HG02798 (cell line): ENCODE measurements around the gene MEF2C.
"Not testable (repeated sequence)": the region's sequence is repeated elsewhere in the genome, so short reads cannot be mapped to it uniquely, and the experiment has no call there.

ENCODE experiments used
- ATAC-seq: cut with Tn5 transposase; IDR thresholded peaks from one replicate; pipeline ENCODE4 v1.9.1; 2021; ENCODE audit warnings: mild to moderate bottlenecking; ENCODE audit not compliant: unreplicated experiment, poor library complexity

MEF2C gene

GRCh38 chr5:88813244-88813643 is 69.7 kb downstream of the MEF2C start:
- peak; percentile 29 for ATAC-seq

DNA sequence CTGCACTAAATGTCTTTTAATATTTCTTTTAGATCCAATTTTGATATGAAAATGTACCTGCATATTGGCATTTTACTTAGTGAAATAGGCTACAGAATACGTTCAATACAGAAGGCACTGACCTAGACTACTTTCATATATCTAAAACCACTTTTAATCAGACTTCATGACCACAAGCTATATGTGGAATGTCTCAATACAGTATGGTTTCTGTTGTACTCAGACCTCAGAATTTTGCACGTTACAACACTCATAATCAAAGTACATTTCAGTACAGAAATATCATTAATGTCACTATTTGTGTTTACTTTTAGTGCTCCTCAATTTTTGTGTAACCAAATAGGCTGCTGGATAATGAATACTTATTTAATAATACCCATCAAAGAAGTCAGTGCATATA is 74.8 kb downstream of the MEF2C start:
- ATAC-seq = peak; percentile 70

DNA sequence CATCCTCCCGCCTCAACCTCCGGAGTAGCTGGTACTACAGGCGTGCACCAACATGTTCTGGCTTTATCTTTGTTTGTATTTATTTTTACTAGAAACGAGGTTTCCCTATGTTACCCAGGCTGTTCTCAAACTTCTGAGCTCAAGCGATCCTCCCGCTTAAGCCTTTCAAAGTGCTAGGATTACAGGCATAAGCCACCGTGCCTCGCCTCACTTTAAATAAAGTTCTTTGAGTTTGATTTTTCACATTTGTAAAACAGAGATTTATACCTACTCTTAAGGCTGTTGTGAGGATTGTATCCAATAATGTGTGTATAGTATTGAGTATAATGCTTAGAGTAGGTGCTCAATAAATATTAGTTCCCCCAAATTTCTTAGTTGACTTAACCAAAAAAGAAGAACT is 75.7 kb downstream of the MEF2C start:
- ATAC-seq = no peak

- no peak for ATAC-seq
Observed at GRCh38 chr5:88806338-88806737, 76.6 kb downstream of the MEF2C start.

DNA sequence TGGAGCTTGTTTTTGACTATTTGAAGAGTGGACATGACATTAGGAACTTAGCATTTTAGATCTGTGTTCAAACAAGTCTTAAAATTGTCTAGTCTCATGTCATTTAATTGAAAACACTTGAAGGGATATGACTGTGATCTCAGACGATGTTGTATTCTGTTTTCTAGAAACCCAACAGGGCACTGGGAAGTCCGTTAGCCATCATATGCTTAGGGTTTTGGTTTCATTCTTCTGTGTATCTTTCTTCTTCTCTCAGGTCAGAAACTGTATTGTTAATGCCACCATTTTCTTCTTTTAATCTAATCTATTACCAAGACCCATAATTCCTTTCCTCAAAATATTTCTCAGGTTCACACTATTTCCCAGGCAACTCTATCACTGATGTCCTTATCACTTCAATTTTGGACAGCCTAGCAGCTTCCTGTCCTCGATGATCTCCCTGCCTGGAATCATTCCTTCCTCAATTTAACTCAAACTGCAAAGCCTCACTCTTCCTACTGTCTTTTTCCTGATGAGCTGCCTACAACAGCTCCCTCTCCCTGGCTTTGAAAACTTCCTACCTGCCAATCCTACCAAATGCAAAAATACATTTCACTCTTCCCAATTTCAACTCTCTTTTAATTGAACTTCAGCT is 77.7 kb downstream of the MEF2C start:
- peak; percentile 68 for ATAC-seq

DNA sequence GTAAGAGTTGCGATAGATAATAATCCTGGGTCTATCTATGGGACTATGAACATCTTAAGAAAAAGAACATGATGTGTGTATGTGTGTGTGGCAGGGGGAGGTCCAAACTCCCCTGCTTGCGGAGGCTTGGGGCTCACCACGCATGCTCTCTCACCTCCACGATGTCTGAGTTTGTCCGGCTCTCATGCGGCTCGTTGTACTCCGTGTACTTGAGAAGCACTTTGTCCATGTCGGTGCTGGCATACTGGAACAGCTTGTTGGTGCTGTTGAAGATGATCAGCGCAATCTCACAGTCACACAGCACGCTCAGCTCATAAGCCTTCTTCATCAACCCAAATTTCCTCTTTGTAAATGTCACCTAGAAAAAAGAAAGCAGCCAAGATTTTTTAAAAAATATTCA is 78.5 kb downstream of the MEF2C start:
- ATAC-seq = no peak

- no peak for ATAC-seq
Observed at GRCh38 chr5:88803309-88803708, 79.7 kb downstream of the MEF2C start.

GRCh38 chr5:88799938-88800535 is 82.9 kb downstream of the MEF2C start:
- no peak for ATAC-seq

- not testable (repeated sequence) for ATAC-seq
Observed at GRCh38 chr5:88798933-88799332, 84.1 kb downstream of the MEF2C start.

DNA sequence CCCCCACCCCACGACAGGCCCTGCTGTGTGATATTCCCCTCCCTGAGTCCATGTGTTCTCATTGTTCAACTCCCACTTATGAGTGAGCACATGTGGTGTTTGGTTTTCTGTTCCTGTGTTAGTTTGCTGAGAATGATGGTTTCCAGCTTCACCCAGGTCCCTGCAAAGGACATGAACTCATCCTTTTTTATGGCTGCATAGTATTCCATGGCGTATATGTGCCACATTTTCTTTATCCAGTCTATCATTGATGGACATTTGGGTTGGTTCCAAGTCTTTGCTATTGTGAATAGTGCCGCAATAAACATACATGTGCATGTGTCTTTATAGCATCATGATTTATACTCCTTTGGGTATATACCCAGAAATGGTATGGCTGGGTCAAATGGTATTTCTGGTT is 89.2 kb downstream of the MEF2C start:
- ATAC-seq = not testable (repeated sequence)

DNA sequence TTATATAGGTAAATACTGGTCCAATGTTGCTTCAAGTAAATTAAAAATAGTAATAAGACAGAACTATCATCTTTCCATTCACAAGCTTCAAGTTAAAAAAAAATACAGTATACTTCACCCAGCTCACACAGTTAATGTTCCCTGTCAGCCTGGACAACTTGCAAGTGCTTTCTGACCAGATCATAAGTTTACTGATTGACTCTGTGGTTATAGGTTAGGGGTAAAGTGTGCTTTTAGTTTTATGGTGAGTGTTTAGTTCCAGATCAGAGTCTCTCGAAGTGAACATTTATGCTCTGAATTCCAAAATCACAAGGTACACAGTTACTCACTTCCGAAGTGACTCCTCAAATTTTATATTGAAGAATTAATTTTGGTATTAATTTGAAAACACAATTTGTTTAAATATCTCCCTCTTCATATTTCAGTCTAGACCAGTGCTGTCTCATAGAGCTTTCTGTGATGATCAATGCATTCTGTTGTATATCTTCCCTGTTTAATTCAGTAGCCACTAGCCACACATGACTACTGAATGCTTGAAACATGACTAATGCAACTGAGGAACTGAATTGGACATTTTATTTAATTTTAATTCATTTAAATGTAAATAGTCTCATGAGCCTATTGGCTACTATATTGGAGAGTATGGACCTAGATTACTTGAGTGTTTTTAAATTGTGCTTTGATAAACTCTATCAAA is 90.7 kb downstream of the MEF2C start:
- peak; percentile 89 for ATAC-seq

- no peak for ATAC-seq
Observed at GRCh38 chr5:88787856-88788255, 95.1 kb downstream of the MEF2C start.

DNA sequence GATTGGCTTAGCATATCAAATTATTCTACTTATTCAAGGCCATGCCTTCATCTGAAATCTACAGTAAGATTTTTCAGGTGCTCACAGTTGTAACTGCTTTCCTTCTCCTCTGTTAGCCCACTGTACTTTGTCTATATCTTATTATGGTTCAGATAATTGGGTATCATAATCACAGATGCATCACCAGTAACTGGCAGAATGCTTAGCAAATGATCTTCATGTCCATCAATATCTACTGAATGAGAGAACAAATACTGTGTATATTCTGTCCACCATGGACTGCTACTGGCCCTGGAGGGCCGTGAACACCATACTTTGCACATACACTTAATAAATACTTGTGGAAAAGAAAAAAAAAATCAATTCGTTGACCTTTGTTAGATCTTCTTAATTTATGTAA is 96.2 kb downstream of the MEF2C start:
- ATAC-seq = no peak

- ATAC-seq = peak; percentile 66
Observed at GRCh38 chr5:88785746-88786565, 97.0 kb downstream of the MEF2C start.

DNA sequence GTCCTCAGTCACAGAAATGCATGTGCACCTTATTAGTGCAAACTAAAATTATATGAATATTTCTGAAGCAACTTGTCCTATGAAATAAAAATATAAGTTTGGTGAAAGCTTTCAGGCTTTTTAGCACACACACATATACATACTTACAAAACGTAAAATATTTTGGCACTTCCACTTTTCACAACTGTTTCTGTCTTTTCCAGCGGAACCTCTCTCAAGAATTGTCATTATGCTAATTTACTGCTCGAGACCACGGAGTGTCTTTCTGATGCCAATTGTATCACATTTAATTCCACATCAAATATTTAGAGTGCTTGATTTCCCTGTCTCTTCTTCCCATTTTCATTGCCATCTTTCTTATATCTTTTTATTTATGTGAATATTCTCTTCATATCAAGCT is 100.4 kb downstream of the MEF2C start:
- ATAC-seq = no peak

- ATAC-seq = no peak
Observed at GRCh38 chr5:88780736-88781135, 102.2 kb downstream of the MEF2C start.

- no peak for ATAC-seq
Observed at GRCh38 chr5:88778736-88779135, 104.2 kb downstream of the MEF2C start.

DNA sequence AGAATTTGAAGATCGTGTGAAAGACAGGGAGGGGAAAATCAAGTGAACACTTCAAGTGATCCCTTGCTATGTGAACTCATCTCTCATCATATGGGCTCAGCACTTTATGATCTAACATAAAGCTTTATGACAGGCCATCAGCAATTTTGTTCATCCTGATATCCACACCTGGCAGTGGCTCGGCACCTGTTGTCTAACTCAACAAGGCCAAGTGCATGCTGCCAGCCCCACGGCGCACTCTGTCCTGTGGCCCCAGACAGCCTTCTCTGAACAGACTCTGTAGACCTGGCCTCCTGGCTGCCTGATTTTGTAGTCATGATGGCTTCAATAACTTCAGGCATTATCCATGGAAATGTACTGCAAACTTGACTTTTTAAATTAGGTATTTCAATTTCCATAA is 106.3 kb downstream of the MEF2C start:
- no peak for ATAC-seq

- ATAC-seq = no peak
Observed at GRCh38 chr5:88772831-88773230, 110.2 kb downstream of the MEF2C start.

DNA sequence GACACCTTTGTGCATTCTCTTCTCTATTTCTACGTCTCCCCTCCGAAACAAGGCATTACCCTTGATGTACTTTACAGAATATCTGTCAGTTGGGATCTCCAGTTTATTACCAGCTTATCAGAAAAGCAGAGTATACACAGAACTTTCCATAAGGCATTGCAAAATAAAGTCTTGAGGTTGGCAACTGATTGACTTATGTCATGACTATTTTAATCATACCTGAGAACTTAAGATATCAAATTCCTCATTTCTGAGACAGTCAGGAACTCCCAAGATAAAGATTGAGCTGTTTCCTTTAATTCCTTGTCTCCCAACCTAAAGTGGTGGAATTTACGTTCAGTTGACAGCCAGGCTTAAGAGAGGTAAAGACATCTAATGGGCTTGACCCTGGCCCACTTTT is 110.9 kb downstream of the MEF2C start:
- no peak for ATAC-seq
